ENCODE data around the gene CPLX4.

Gene CPLX4

GRCh38 chr18:59265246-59265973 lies 53.0 kb downstream of the CPLX4 start (continued):
- TF ChIP-seq, protein P1, sequence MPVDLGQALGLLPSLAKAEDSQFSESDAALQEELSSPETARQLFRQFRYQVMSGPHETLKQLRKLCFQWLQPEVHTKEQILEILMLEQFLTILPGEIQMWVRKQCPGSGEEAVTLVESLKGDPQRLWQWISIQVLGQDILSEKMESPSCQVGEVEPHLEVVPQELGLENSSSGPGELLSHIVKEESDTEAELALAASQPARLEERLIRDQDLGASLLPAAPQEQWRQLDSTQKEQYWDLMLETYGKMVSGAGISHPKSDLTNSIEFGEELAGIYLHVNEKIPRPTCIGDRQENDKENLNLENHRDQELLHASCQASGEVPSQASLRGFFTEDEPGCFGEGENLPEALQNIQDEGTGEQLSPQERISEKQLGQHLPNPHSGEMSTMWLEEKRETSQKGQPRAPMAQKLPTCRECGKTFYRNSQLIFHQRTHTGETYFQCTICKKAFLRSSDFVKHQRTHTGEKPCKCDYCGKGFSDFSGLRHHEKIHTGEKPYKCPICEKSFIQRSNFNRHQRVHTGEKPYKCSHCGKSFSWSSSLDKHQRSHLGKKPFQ (tag by site-specific recombination; IDR thresholded peaks at IDR 0.05) = no peak
- TF ChIP-seq ZNF792 (tag by site-specific recombination; IDR thresholded peaks at IDR 0.05) = no peak
- no peak for TF ChIP-seq ZNF776 (tag by site-specific recombination; IDR thresholded peaks at IDR 0.05; ENCODE audit: borderline replicate concordance)
- TF ChIP-seq ZNF398 (tag by site-specific recombination; IDR thresholded peaks at IDR 0.05) = no peak
- TF ChIP-seq ZNF146 (tag by site-specific recombination; IDR thresholded peaks at IDR 0.05) = no peak
- TF ChIP-seq ZNF600 (tag by site-specific recombination; IDR thresholded peaks at IDR 0.05) = no peak
- no peak for TF ChIP-seq ZNF521 (tag by site-specific recombination; IDR thresholded peaks at IDR 0.05)
- no peak for TF ChIP-seq ZNF239 (tag by site-specific recombination; IDR thresholded peaks at IDR 0.05)
- peak; percentile 72 for TF ChIP-seq GLIS2 (tag by site-specific recombination; IDR thresholded peaks at IDR 0.05)
- TF ChIP-seq ZNF2 (tag by site-specific recombination; IDR thresholded peaks at IDR 0.05) = 0 out of 2 replicates have a peak, but pooled peaks have one; percentile 17
- no peak for TF ChIP-seq ZNF366 (tag by site-specific recombination; conservative IDR thresholded peaks at IDR 0.05)
- TF ChIP-seq ZNF211 (tag by site-specific recombination; IDR thresholded peaks at IDR 0.05; ENCODE audit: low read depth) = no peak
- TF ChIP-seq PBX3 (CRISPR knock-in tag; IDR thresholded peaks at IDR 0.05) = no peak
- TF ChIP-seq ZNF660 (tag by site-specific recombination; IDR thresholded peaks at IDR 0.05) = no peak
- no peak for TF ChIP-seq ZNF202 (tag by site-specific recombination; IDR thresholded peaks at IDR 0.05; ENCODE audit: borderline replicate concordance)
- no peak for TF ChIP-seq MZF1 (tag by site-specific recombination; IDR thresholded peaks at IDR 0.05; ENCODE audit: borderline replicate concordance)
- TF ChIP-seq ZNF837 (tag by site-specific recombination; IDR thresholded peaks at IDR 0.05) = no peak
- no peak for TF ChIP-seq ZSCAN5A (tag by site-specific recombination; IDR thresholded peaks at IDR 0.05)
- no peak for TF ChIP-seq ZNF785 (tag by site-specific recombination; IDR thresholded peaks at IDR 0.05)
- no peak for TF ChIP-seq ZNF169 (tag by site-specific recombination; IDR thresholded peaks at IDR 0.05)
- TF ChIP-seq ZNF155 (tag by site-specific recombination; IDR thresholded peaks at IDR 0.05) = no peak
- no peak for TF ChIP-seq ZNF404 (tag by site-specific recombination; IDR thresholded peaks at IDR 0.05)
- TF ChIP-seq KLF1 (tag by site-specific recombination; IDR thresholded peaks at IDR 0.05) = peak; percentile 74
- no peak for TF ChIP-seq GLI4 (tag by site-specific recombination; IDR thresholded peaks at IDR 0.05)
- no peak for TF ChIP-seq HIC1 (tag by site-specific recombination; IDR thresholded peaks at IDR 0.05)
- no peak for TF ChIP-seq ZNF585B (tag by site-specific recombination; IDR thresholded peaks at IDR 0.05)
- TF ChIP-seq, protein P2, sequence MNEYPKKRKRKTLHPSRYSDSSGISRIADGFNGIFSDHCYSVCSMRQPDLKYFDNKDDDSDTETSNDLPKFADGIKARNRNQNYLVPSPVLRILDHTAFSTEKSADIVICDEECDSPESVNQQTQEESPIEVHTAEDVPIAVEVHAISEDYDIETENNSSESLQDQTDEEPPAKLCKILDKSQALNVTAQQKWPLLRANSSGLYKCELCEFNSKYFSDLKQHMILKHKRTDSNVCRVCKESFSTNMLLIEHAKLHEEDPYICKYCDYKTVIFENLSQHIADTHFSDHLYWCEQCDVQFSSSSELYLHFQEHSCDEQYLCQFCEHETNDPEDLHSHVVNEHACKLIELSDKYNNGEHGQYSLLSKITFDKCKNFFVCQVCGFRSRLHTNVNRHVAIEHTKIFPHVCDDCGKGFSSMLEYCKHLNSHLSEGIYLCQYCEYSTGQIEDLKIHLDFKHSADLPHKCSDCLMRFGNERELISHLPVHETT (tag by site-specific recombination; IDR thresholded peaks at IDR 0.05) = no peak
- no peak for TF ChIP-seq TRIM28 (IDR thresholded peaks at IDR 0.05; ENCODE audit: borderline replicate concordance, low read length)
- TF ChIP-seq ZNF626 (tag by site-specific recombination; IDR thresholded peaks at IDR 0.05) = no peak
- TF ChIP-seq SP3 (tag by site-specific recombination; IDR thresholded peaks at IDR 0.05) = peak; percentile 81
- TF ChIP-seq, protein P3, sequence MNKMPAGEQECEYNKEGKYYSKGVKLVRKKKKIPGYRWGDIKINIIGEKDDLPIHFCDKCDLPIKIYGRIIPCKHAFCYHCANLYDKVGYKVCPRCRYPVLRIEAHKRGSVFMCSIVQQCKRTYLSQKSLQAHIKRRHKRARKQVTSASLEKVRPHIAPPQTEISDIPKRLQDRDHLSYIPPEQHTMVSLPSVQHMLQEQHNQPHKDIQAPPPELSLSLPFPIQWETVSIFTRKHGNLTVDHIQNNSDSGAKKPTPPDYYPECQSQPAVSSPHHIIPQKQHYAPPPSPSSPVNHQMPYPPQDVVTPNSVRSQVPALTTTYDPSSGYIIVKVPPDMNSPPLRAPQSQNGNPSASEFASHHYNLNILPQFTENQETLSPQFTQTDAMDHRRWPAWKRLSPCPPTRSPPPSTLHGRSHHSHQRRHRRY (tag by site-specific recombination; IDR thresholded peaks at IDR 0.05) = no peak
